HepG2 (cell line): ENCODE measurements around the gene TMEM141. TPM values are rescaled to one million over a fixed set of nuclear protein-coding genes. Genes with fewer than 3 reads are reported as not detected.
A peak's percentile ranks its signal among the peaks of the same experiment; 100 is the strongest.
"Not testable (repeated sequence)": the region's sequence is repeated elsewhere in the genome, so short reads cannot be mapped to it uniquely, and the experiment has no call there.

Experiments
- CBX5 ChIP-seq: sonication (generic); formaldehyde crosslinking; IDR thresholded peaks from 2 replicates; pipeline ENCODE4 v1.4.0; 2020; ENCODE audit warnings: missing genetic modification reagents, borderline replicate concordance
- HMG20B ChIP-seq: conservative IDR thresholded peaks from 2 replicates; pipeline ENCODE4 v1.6.1; 2016; ENCODE audit warnings: missing genetic modification reagents, missing compliant biosample characterization
- HOMEZ ChIP-seq: IDR thresholded peaks from 2 replicates; pipeline ENCODE4 v1.6.1; 2016; ENCODE audit warnings: low read depth
- IKZF4 ChIP-seq: sonication (generic); formaldehyde crosslinking; IDR thresholded peaks from 2 replicates; pipeline ENCODE4 v1.5.1; 2020; ENCODE audit warnings: borderline replicate concordance, mild to moderate bottlenecking, low read depth, missing genetic modification reagents; ENCODE audit errors: not compliant biosample characterization
- RXRB ChIP-seq: IDR thresholded peaks from 2 replicates; pipeline ENCODE4 v1.6.1; 2016; ENCODE audit warnings: borderline replicate concordance, missing genetic modification reagents, missing compliant biosample characterization
- ZBTB40 ChIP-seq, 2 experiments: fragments of 450-650 bp in 1 of 2; sonication (generic) in 1 of 2; formaldehyde crosslinking in 1 of 2; IDR thresholded peaks; 2 replicates each; pipeline versions ENCODE4 v1.6.1 to v1.8.0; 2016 to 2022; ENCODE audit warnings: antibody characterized with exemption in 1 of 2, mild to moderate bottlenecking in 1 of 2, missing genetic modification reagents in 1 of 2
- ZNF574 ChIP-seq: sonication (generic); formaldehyde crosslinking; IDR thresholded peaks from 2 replicates; pipeline ENCODE4 v1.4.0; 2020; ENCODE audit warnings: missing genetic modification reagents
- polyA plus RNA-seq, 8 experiments: library from polyadenylated mRNA; depleted of rRNA in 3 of 8; stranded (reverse) in 7 of 8; unstranded in 1 of 8; fragments of >200 nt; fragmentation: Illumina TruSeq in 4 of 8; extraction: Trizol in 4 of 8; gene quantifications; 2 replicates each; pipeline versions ENCODE4 v1.2.1 to v1.2.3, GENCODE V29; 2011 to 2016; ENCODE audit warnings: low read depth in 4 of 8, missing spikeins in 1 of 8, mixed read lengths in 1 of 8; ENCODE audit not compliant: insufficient read depth in 1 of 8
- total RNA-seq, 5 experiments: library from RNA; depleted of rRNA; stranded (reverse); fragments of >200 nt; fragmentation: Illumina TruSeq; extraction: Trizol; gene quantifications; 2 replicates each; pipeline ENCODE4 v1.2.3, GENCODE V29; 2016; ENCODE audit warnings: low read depth in 1 of 5

TMEM141 gene
- total and polyA plus RNA-seq, 2 of the 13 experiments (the other 11 are each of a cell fraction or from before 2014, with no cell fraction given), result 81.0 to 202 TPM

DNA sequence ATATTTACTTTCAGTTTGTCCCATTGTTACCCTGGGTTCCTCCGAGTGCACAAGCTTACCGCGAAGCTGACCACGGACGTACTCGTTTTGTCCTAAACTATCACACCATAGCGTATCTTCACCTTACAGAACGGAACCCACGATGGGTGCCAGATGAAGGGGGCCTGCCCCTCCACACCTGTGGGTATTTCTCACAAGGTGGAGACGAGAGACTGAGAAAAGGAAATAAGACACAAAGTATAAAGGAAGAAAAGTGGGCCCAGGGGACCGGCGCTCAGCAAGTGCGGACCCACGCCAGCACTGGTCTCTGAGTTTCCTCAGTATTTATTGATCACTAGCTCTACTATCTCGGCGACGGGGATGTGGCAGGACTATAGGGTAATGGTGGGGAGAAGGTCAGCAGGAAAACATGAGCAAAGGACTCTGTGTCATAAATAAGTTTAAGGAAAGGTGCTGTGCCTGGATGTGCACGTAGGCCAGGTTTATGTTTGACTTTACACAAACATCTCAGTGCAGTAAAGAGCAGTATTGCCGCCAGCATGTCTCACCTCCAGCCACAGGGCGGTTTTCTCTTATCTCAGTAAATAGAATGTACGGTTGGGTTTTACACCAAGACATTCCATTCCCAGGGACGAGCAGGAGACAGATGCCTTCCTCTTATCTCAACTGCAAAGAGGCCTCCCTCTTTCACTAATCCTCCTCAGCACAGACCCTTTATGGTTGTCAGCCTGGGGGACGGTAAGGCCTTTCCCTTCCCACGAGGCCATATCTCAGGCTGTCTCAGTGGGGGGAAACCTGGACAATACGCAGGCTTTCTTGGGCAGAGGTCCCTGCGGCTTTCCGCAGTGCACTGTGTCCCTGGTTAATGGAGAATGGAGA is 2.3 kb upstream of the TMEM141 start (continued):
- TF ChIP-seq RXRB (CRISPR knock-in tag) (peak; percentile 85), CBX5 (CRISPR knock-in tag) (0 out of 2 replicates have a peak, but pooled peaks have one; percentile 18), IKZF4 (CRISPR knock-in tag) (peak; percentile 72), ZBTB40 (CRISPR knock-in tag; IDR thresholded peaks at IDR 0.05) (peak; percentile 35; the same call in 1 of the 2 replicates), HMG20B (CRISPR knock-in tag) (peak; percentile 27; the same call in 1 of the 2 replicates), HOMEZ (CRISPR knock-in tag) (peak; percentile 18; the same call in 1 of the 2 replicates), ZNF574 (peak; percentile 45; the same call in 1 of the 2 replicates)
- TF ChIP-seq ZBTB40 (IDR thresholded peaks at IDR 0.05), result not testable (repeated sequence)
